Hepatocyte (in vitro differentiated cells): ENCODE data around the gene RPL38. TPM values are rescaled to one million over a fixed set of nuclear protein-coding genes. Genes with fewer than 3 reads are reported as not detected.
A peak's percentile ranks its signal among the peaks of the same experiment; 100 is the strongest.

Source experiments
- DNase-seq: peaks from one replicate; pipeline ENCODE4 v3.0.0-alpha.2; 2016; ENCODE audit warnings: low spot score
- H2AFZ ChIP-seq: fragments of 200-600 bp; sonication (generic); 2 replicates; pipeline ENCODE4 v1.6.0; 2016; ENCODE audit warnings: antibody characterized with exemption, mild to moderate bottlenecking
- H3K27ac ChIP-seq: fragments of 200-600 bp; sonication (generic); 2 replicates; pipeline ENCODE4 v1.5.1; 2016; ENCODE audit warnings: mild to moderate bottlenecking
- H3K27me3 ChIP-seq: fragments of 200-600 bp; sonication (generic); 2 replicates; pipeline ENCODE4 v1.6.1; 2016
- H3K36me3 ChIP-seq: fragments of 200-600 bp; sonication (generic); replicated peaks from 2 replicates; pipeline ENCODE4 v1.5.1; 2016; ENCODE audit warnings: low read depth; ENCODE audit not compliant: insufficient read depth
- H3K4me1 ChIP-seq: fragments of 200-600 bp; sonication (generic); 2 replicates; pipeline ENCODE4 v1.5.1; 2016; ENCODE audit warnings: mild to moderate bottlenecking, moderate library complexity; ENCODE audit not compliant: insufficient read depth
- H3K4me2 ChIP-seq: fragments of 200-600 bp; sonication (generic); 2 replicates; pipeline ENCODE4 v1.6.0; 2016
- H3K4me3 ChIP-seq: fragments of 200-600 bp; sonication (generic); 2 replicates; pipeline ENCODE4 v1.5.1; 2016; ENCODE audit warnings: mild to moderate bottlenecking
- H3K79me2 ChIP-seq: fragments of 200-600 bp; sonication (generic); 2 replicates; pipeline ENCODE4 v1.6.0; 2017; ENCODE audit warnings: mild to moderate bottlenecking
- H3K9me2 ChIP-seq: fragments of 200-600 bp; sonication (generic); replicated peaks from 2 replicates; pipeline ENCODE4 v1.6.0; 2017; ENCODE audit warnings: mild to moderate bottlenecking; ENCODE audit not compliant: insufficient read depth
- H3K9me3 ChIP-seq: fragments of 200-600 bp; sonication (generic); 2 replicates; pipeline ENCODE4 v1.5.1; 2016; ENCODE audit warnings: low read depth, mild to moderate bottlenecking
- H4K20me1 ChIP-seq: fragments of 200-600 bp; sonication (generic); 2 replicates; pipeline ENCODE4 v1.6.0; 2016; ENCODE audit warnings: mild to moderate bottlenecking; ENCODE audit not compliant: insufficient read depth, poor library complexity, severe bottlenecking
- CTCF ChIP-seq: fragments of 200-600 bp; sonication (generic); IDR thresholded peaks from 2 replicates; pipeline ENCODE4 v1.5.1; 2016; ENCODE audit warnings: antibody characterized with exemption, mild to moderate bottlenecking; ENCODE audit not compliant: poor library complexity
- EZH2 ChIP-seq: fragments of 200-600 bp; sonication (generic); IDR thresholded peaks from 2 replicates; pipeline ENCODE4 v1.6.1; 2016; ENCODE audit warnings: antibody characterized with exemption, mild to moderate bottlenecking, borderline replicate concordance
- EZH2phosphoT487 ChIP-seq: fragments of 200-600 bp; sonication (generic); IDR thresholded peaks from one replicate; pipeline ENCODE4 v1.6.1; 2018; ENCODE audit warnings: antibody characterized with exemption, mild to moderate bottlenecking, low read depth, moderate library complexity; ENCODE audit not compliant: unreplicated experiment, severe bottlenecking
- WGBS: methylation state at CpG from one replicate; pipeline ENCODE4 v1.1.6; 2016; ENCODE audit warnings: low lambda C conversion rate; ENCODE audit errors: missing lambda C conversion rate; 5-methylcytosine and 5-hydroxymethylcytosine counted together
- polyA plus RNA-seq: library from polyadenylated mRNA; unstranded; fragments of >200 nt; fragmentation: Nextera tagmentation; extraction: Ambion mirVana; gene quantifications from 2 replicates; pipeline ENCODE4 v1.2.1, GENCODE V29; 2016
- total RNA-seq: library from RNA; depleted of rRNA; stranded (reverse); fragments of >200 nt; gene quantifications from 2 replicates; pipeline ENCODE4 v1.2.3, GENCODE V29; 2014

RPL38 gene
- total RNA-seq (264 and 276 TPM in 2 replicates), polyA plus RNA-seq (758 and 761 TPM in 2 replicates)

GRCh38 chr17:74203439-74204240 is at the start of gene RPL38:
RPL38 (plus strand) TSS chr17:74203678; CDS start chr17:74203956, 278 bp downstream.
- Histone ChIP-seq H3K27ac (peak within 1 kb of the TSS; percentile 90), H4K20me1 (peaks cover 42% of the 10 kb centered on the region), H3K36me3 (no peaks in the 10 kb centered on the region), H3K27me3 (peaks cover 11% of the 10 kb centered on the region), H2AFZ (peak within 1 kb of the TSS; percentile 20), H3K4me2 (peak within 1 kb of the TSS; percentile 92), H3K9me2 (no peaks in the 10 kb centered on the region), H3K9me3 (no peaks in the 10 kb centered on the region), H3K4me3 (peak within 1 kb of the TSS; percentile 81), H3K79me2 (peaks cover 46% of the 10 kb centered on the region), H3K4me1 (peaks cover 18% of the 10 kb centered on the region)
- DNase-seq = peak; percentile 97
- WGBS = 1% methylated on average over 43 of the region's 53 CpGs
- TF ChIP-seq EZH2phosphoT487 (no peak), EZH2 (no peak), CTCF (peak; percentile 94)

- no peak for DNase-seq
Measured at GRCh38 chr17:74153821-74154430, 49.6 kb upstream of the RPL38 start.

GRCh38 chr17:74156878-74157277 is 46.6 kb upstream of the RPL38 start:
- Histone ChIP-seq H3K9me3 (no peaks in the 10 kb centered on the region), H3K4me2 (no peak overlapping the region), H3K4me1 (peaks cover 9% of the 10 kb centered on the region), H3K4me3 (no peak overlapping the region), H4K20me1 (no peaks in the 10 kb centered on the region), H3K79me2 (no peaks in the 10 kb centered on the region), H3K27me3 (no peaks in the 10 kb centered on the region), H3K27ac (no peak overlapping the region), H3K9me2 (no peaks in the 10 kb centered on the region), H2AFZ (no peak overlapping the region), H3K36me3 (no peaks in the 10 kb centered on the region)
- 86% methylated on average over 6 of the region's 6 CpGs for WGBS
- no peak for DNase-seq
- TF ChIP-seq CTCF (no peak), EZH2 (no peak), EZH2phosphoT487 (no peak)

More at GRCh38 chr17:74153821-74154430, 49.6 kb upstream of the RPL38 start:
- Histone ChIP-seq H3K4me1 (peaks cover 9% of the 10 kb centered on the region), H3K27me3 (no peaks in the 10 kb centered on the region), H3K9me3 (no peaks in the 10 kb centered on the region), H3K4me3 (no peak overlapping the region), H4K20me1 (no peaks in the 10 kb centered on the region), H3K79me2 (no peaks in the 10 kb centered on the region), H2AFZ (no peak overlapping the region), H3K9me2 (no peaks in the 10 kb centered on the region), H3K27ac (no peak overlapping the region), H3K4me2 (no peak overlapping the region), H3K36me3 (no peaks in the 10 kb centered on the region)
- 92% methylated on average over 11 of the region's 11 CpGs for WGBS
- TF ChIP-seq EZH2 = no peak
- no peak for TF ChIP-seq CTCF
- no peak for TF ChIP-seq EZH2phosphoT487
